IMR-90 (cell line): ENCODE data around the gene IGF2. TPM values are rescaled to one million over a fixed set of nuclear protein-coding genes. Genes with fewer than 3 reads are reported as not detected.

ENCODE experiments used
- ATAC-seq: fragments of 200-7000 bp; cut with Tn5 transposase; 2 replicates; pipeline ENCODE4 v1.9.1; 2020; ENCODE audit warnings: low read depth, mild to moderate bottlenecking, moderate library complexity
- BruUV-seq: library from RNA; stranded (reverse); fragments of 400-500 nt; replicated peaks from 2 replicates; lab custom pipeline; 2021; lab: Mats Ljungman, UMichigan
- CTCF ChIA-PET: fragments of 300-600 bp; formaldehyde crosslinking; extraction: SDS; loops from one replicate; lab custom pipeline; 2021; ENCODE audit warnings: antibody characterized with exemption; lab: Yijun Ruan, JAX
- POLR2A ChIA-PET: fragments of 300-600 bp; sonication (Branson Sonifier 250); formaldehyde crosslinking; loops from one replicate; lab custom pipeline; 2022; ENCODE audit warnings: antibody characterized with exemption; ENCODE audit not compliant: unreplicated experiment; lab: Charles Lee
- DNase-seq: peaks from one replicate; pipeline ENCODE4 v3.0.0; 2013
- H2AFZ ChIP-seq: replicated peaks from 2 replicates; pipeline ENCODE3; 2013; ENCODE audit warnings: low read length, mild to moderate bottlenecking; ENCODE audit not compliant: poor library complexity
- H2AK5ac ChIP-seq: 2 replicates; pipeline ENCODE4 v1.6.1; 2013; ENCODE audit warnings: low read depth, low read length, inconsistent platforms
- H2AK9ac ChIP-seq: replicated peaks from 2 replicates; pipeline ENCODE3; 2013; ENCODE audit warnings: mild to moderate bottlenecking, low read depth, low read length, moderate library complexity; ENCODE audit not compliant: poor library complexity
- H2BK120ac ChIP-seq: 2 replicates; pipeline ENCODE4 v1.6.1; 2013; ENCODE audit warnings: low read depth, low read length, inconsistent platforms
- H2BK15ac ChIP-seq: 3 replicates; pipeline ENCODE4 v1.6.1; 2013; ENCODE audit warnings: low read depth, low read length, inconsistent platforms
- H2BK20ac ChIP-seq: 2 replicates; pipeline ENCODE4 v1.6.1; 2013; ENCODE audit warnings: low read depth, mild to moderate bottlenecking, inconsistent platforms, low read length, moderate library complexity
- H2BK5ac ChIP-seq: 2 replicates; pipeline ENCODE4 v1.6.1; 2013; ENCODE audit warnings: mild to moderate bottlenecking, low read depth, low read length, inconsistent platforms; ENCODE audit not compliant: poor library complexity, severe bottlenecking
- H3K14ac ChIP-seq: replicated peaks from 2 replicates; pipeline ENCODE4 v1.6.1; 2013; ENCODE audit warnings: low read depth, low read length, inconsistent platforms
- H3K18ac ChIP-seq: 2 replicates; pipeline ENCODE4 v1.6.1; 2013; ENCODE audit warnings: low read depth, low read length, control low read depth
- H3K23ac ChIP-seq: 2 replicates; pipeline ENCODE4 v1.6.1; 2013; ENCODE audit warnings: low read depth, low read length, inconsistent platforms
- H3K27ac ChIP-seq: 2 replicates; pipeline ENCODE4 v1.5.1; 2013; ENCODE audit warnings: mild to moderate bottlenecking, control low read depth, low read length; ENCODE audit not compliant: insufficient read depth
- H3K27me3 ChIP-seq: 2 replicates; pipeline ENCODE4 v1.6.1; 2013; ENCODE audit warnings: low read length; ENCODE audit not compliant: control insufficient read depth, insufficient read depth
- H3K36me3 ChIP-seq: 2 replicates; pipeline ENCODE4 v1.6.1; 2013; ENCODE audit warnings: low read length, mixed read lengths; ENCODE audit not compliant: control insufficient read depth, insufficient read depth
- H3K4ac ChIP-seq: 2 replicates; pipeline ENCODE4 v1.6.1; 2013; ENCODE audit warnings: low read depth, low read length, inconsistent platforms
- H3K4me1 ChIP-seq: 2 replicates; pipeline ENCODE4 v1.6.1; 2013; ENCODE audit warnings: low read length, mixed read lengths; ENCODE audit not compliant: control insufficient read depth, insufficient read depth
- H3K4me2 ChIP-seq: 2 replicates; pipeline ENCODE4 v1.6.1; 2013; ENCODE audit warnings: low read depth, mild to moderate bottlenecking, control low read depth, low read length, moderate library complexity
- H3K4me3 ChIP-seq: 2 replicates; pipeline ENCODE4 v1.5.1; 2013; ENCODE audit warnings: low read depth, mild to moderate bottlenecking, control low read depth, low read length, moderate library complexity; ENCODE audit not compliant: insufficient read depth
- H3K56ac ChIP-seq: 2 replicates; pipeline ENCODE4 v1.6.1; 2013; ENCODE audit warnings: low read length, inconsistent platforms; ENCODE audit not compliant: insufficient read depth; ENCODE audit errors: extremely low read depth
- H3K79me1 ChIP-seq, 2 experiments: 2 replicates each; pipeline ENCODE4 v1.6.1; 2013; ENCODE audit warnings: low read length in 2 of 2, inconsistent platforms in 1 of 2, low read depth in 1 of 2
- H3K9ac ChIP-seq: 2 replicates; pipeline ENCODE4 v1.6.1; 2013; ENCODE audit warnings: low read depth, low read length, control low read depth
- H3K9me1 ChIP-seq: 2 replicates; pipeline ENCODE4 v1.6.1; 2013; ENCODE audit warnings: low read length, inconsistent platforms; ENCODE audit not compliant: insufficient read depth
- H3K9me3 ChIP-seq: 2 replicates; pipeline ENCODE4 v1.6.1; 2013; ENCODE audit warnings: low read length; ENCODE audit not compliant: control insufficient read depth, insufficient read depth
- H4K20me1 ChIP-seq: 2 replicates; pipeline ENCODE4 v1.6.1; 2013; ENCODE audit warnings: low read length, inconsistent platforms; ENCODE audit not compliant: insufficient read depth
- H4K5ac ChIP-seq: 2 replicates; pipeline ENCODE4 v1.6.1; 2013; ENCODE audit warnings: mild to moderate bottlenecking, low read depth, low read length, control low read depth
- H4K8ac ChIP-seq, 2 experiments: 2 replicates each; pipeline ENCODE4 v1.6.1; 2013; ENCODE audit warnings: low read depth in 2 of 2, low read length in 2 of 2, control low read depth in 1 of 2, inconsistent platforms in 1 of 2
- H4K91ac ChIP-seq: 2 replicates; pipeline ENCODE4 v1.6.1; 2013; ENCODE audit warnings: low read depth, low read length, inconsistent platforms; ENCODE audit not compliant: insufficient read depth
- BHLHE40 ChIP-seq: fragments of 150-350 bp; IDR thresholded peaks from 2 replicates; pipeline ENCODE4 v1.6.1; 2016; ENCODE audit warnings: mild to moderate bottlenecking, low read depth, low read length
- CHD1 ChIP-seq: IDR thresholded peaks from 2 replicates; pipeline ENCODE4 v1.6.1; 2012; ENCODE audit warnings: low read depth, low read length, improper control_type of control experiment
- RAD21 ChIP-seq: IDR thresholded peaks from 2 replicates; pipeline ENCODE4 v1.6.1; 2012; ENCODE audit warnings: low read length, improper control_type of control experiment
- WGBS, 2 experiments: methylation state at CpG; one replicate each; pipeline versions ENCODE4 v1.1.5 to v1.1.7; 2013; ENCODE audit warnings: missing lambda C conversion rate in 2 of 2; ENCODE audit not compliant: insufficient read length in 1 of 2; ENCODE audit errors: extremely low coverage in 2 of 2; 5-methylcytosine and 5-hydroxymethylcytosine counted together
- dilution Hi-C: fragments of 300-500 bp; cut with HindIII; formaldehyde crosslinking; loops from one replicate; pipeline ENCODE4 v1.14.3; 2018; ENCODE audit warnings: low sequenced_read_pairs; ENCODE audit not compliant: unreplicated experiment
- in situ Hi-C: fragments of 300-500 bp; cut with MboI; formaldehyde crosslinking; loops from 3 replicates; pipeline ENCODE4 v1.14.3; 2019; ENCODE audit warnings: low sequenced_read_pairs, inconsistent platforms, mixed read lengths
- intact Hi-C: fragments of 100-400 bp; cut with micrococcal nuclease; formaldehyde crosslinking; loops from 2 replicates; pipeline ENCODE4 v1.10.0; 2022
- polyA plus RNA-seq, 3 experiments: library from polyadenylated mRNA; depleted of rRNA; stranded (reverse); fragments of >200 nt; gene quantifications; 2 replicates each; pipeline ENCODE4 v1.2.3, GENCODE V29; 2012; ENCODE audit warnings: low replicate concordance in 1 of 3
- total RNA-seq: library from RNA; depleted of rRNA; stranded (reverse); fragments of >200 nt; gene quantifications from 2 replicates; pipeline ENCODE4 v1.2.3, GENCODE V29; 2012
- TF ChIP-seq, protein P1 (sequence below): fragments of 150-350 bp; IDR thresholded peaks from 2 replicates; pipeline ENCODE4 v1.6.1; 2016; ENCODE audit warnings: low read depth, mild to moderate bottlenecking, low read length, moderate library complexity, borderline replicate concordance

Gene IGF2
- total and polyA plus RNA-seq, 2 of the 4 experiments (the other 2 are of a cell fraction) = 2.3 to 21.8 TPM

DNA sequence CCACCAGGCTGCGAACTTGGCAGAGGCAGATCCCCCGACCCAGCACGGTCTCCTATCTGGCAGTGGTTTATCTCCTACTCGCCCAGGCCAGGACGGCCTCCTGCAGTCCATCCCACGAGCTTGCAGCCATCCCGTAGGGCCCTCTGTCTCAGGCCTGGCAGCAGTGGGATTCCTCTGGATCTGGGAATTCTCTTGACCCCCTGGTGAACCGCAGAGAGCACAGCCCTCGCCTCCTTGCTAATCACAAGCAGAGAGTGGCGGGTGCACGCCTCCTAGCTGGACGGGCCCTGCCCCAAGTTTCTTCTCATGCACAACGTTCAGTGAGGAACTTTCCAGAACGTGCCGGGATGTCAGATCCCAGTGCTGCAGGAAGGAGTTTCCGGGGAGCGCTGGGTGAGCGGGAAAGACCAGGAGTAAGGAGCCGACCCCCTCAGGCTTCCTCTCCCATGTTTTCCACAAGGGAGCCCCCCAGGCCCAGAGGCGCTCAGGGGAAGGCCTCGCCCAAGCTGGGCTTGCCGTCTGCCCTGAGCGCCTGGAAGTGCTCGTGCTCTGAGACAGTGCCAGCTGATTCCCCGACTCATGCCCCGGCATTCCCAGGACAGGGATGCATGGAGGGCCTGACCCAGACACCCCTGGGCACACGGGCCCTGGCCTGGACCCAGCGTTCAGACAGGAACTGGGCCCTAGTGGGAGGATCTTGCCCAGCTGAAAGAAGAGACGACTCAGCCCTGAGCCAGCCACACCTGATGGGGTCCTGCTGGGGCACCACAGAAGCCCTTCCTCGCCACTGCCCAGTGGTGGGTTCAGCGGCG lies 24.6 kb downstream of the IGF2 start:
- Histone ChIP-seq H3K4me2 (no peak overlapping the region), H3K4ac (no peak overlapping the region), H3K18ac (no peak overlapping the region), H4K20me1 (no peaks in the 10 kb centered on the region), H3K23ac (no peak overlapping the region), H3K27ac (no peak overlapping the region), H3K4me3 (no peak overlapping the region), H4K5ac (no peak overlapping the region), H2BK5ac (no peak overlapping the region), H3K79me1 (no peaks in the 10 kb centered on the region), H3K9ac (no peak overlapping the region), H2BK15ac (no peak overlapping the region), H3K36me3 (no peaks in the 10 kb centered on the region), H4K91ac (no peak overlapping the region), H4K8ac (no peak overlapping the region), H3K27me3 (peaks cover 20% of the 10 kb centered on the region), H3K14ac (no peak overlapping the region), H2BK120ac (no peak overlapping the region), H2AK9ac (no peak overlapping the region), H2AFZ (peak overlapping the region; percentile 33), H2AK5ac (no peak overlapping the region), H2BK20ac (no peak overlapping the region), H3K4me1 (no peaks in the 10 kb centered on the region; the same call in 1 of the 2 replicates), H3K9me1 (no peaks in the 10 kb centered on the region), H3K56ac (no peak overlapping the region), H3K9me3 (peaks cover 14% of the 10 kb centered on the region)
- no peak for ATAC-seq
- 66% methylated on average over 8 of the region's 32 CpGs; no CpG with 5 or more reads in 1 of the 2 experiments for WGBS, 2 experiments
- intact Hi-C loops (no loop called here), dilution Hi-C loops (no loop called here), in situ Hi-C loops (no loop called here)
- DNase-seq = no peak
- POLR2A ChIA-PET = no interaction called here
- BruUV-seq = no TSS peak
- CTCF ChIA-PET = no interaction called here
- TF ChIP-seq CHD1 = no peak
- TF ChIP-seq RAD21 = no peak
- TF ChIP-seq, protein P1, sequence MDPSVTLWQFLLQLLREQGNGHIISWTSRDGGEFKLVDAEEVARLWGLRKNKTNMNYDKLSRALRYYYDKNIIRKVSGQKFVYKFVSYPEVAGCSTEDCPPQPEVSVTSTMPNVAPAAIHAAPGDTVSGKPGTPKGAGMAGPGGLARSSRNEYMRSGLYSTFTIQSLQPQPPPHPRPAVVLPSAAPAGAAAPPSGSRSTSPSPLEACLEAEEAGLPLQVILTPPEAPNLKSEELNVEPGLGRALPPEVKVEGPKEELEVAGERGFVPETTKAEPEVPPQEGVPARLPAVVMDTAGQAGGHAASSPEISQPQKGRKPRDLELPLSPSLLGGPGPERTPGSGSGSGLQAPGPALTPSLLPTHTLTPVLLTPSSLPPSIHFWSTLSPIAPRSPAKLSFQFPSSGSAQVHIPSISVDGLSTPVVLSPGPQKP = no peak
- TF ChIP-seq BHLHE40 = no peak
